SK-N-SH treated with all-trans-retinoic acid at 6 μM for 48 hours (cell line): ENCODE data around the gene STAB2.

Source experiments
- ATAC-seq: fragments of 200-7000 bp; cut with Tn5 transposase; 3 replicates; pipeline ENCODE4 v1.9.1; 2020; ENCODE audit warnings: mild to moderate bottlenecking, moderate library complexity
- ARNTL ChIP-seq: fragments of 450-650 bp; formaldehyde crosslinking; IDR thresholded peaks from 2 replicates; pipeline ENCODE4 v1.5.0; 2020; ENCODE audit warnings: low read depth, mild to moderate bottlenecking, moderate library complexity, borderline replicate concordance
- BACH2 ChIP-seq: fragments of 250-450 bp; sonication (Bioruptor Pico); IDR thresholded peaks from 2 replicates; pipeline ENCODE4 v1.9.0; 2021; ENCODE audit warnings: mild to moderate bottlenecking, borderline replicate concordance
- CSRNP3 ChIP-seq: fragments of 250-450 bp; sonication (Bioruptor Pico); IDR thresholded peaks from 2 replicates; pipeline ENCODE4 v1.5.1; 2021; ENCODE audit warnings: mild to moderate bottlenecking, moderate library complexity
- ISL1 ChIP-seq: fragments of 250-450 bp; sonication (Bioruptor Pico); IDR thresholded peaks from 2 replicates; pipeline ENCODE4 v2.1.2; 2022; ENCODE audit warnings: mild to moderate bottlenecking, moderate library complexity
- OSR1 ChIP-seq: fragments of 250-450 bp; sonication (Bioruptor Pico); IDR thresholded peaks from 2 replicates; pipeline ENCODE4 v1.8.0; 2022; ENCODE audit warnings: moderate library complexity, mild to moderate bottlenecking, inconsistent platforms
- PATZ1 ChIP-seq: fragments of 250-450 bp; sonication (Bioruptor Pico); IDR thresholded peaks from 2 replicates; pipeline ENCODE4 v1.8.0; 2020; ENCODE audit warnings: mild to moderate bottlenecking, moderate library complexity, borderline replicate concordance
- RARB ChIP-seq: fragments of 250-450 bp; sonication (Bioruptor Pico); IDR thresholded peaks from 2 replicates; pipeline ENCODE4 v1.8.0; 2021; ENCODE audit warnings: mild to moderate bottlenecking, moderate library complexity
- TCF4 ChIP-seq: fragments of 250-450 bp; sonication (Bioruptor Pico); IDR thresholded peaks from 2 replicates; pipeline ENCODE4 v1.8.0; 2021; ENCODE audit warnings: mild to moderate bottlenecking, moderate library complexity, borderline replicate concordance
- TOX ChIP-seq: fragments of 250-450 bp; sonication (Bioruptor Pico); IDR thresholded peaks from 2 replicates; pipeline ENCODE4 v1.8.0; 2021; ENCODE audit warnings: mild to moderate bottlenecking, moderate library complexity, borderline replicate concordance
- ZNF565 ChIP-seq: fragments of 450-650 bp; formaldehyde crosslinking; conservative IDR thresholded peaks from 2 replicates; pipeline ENCODE4 v1.5.0; 2020; ENCODE audit warnings: low read depth, mild to moderate bottlenecking, moderate library complexity
- ZNF8 ChIP-seq: fragments of 450-650 bp; formaldehyde crosslinking; IDR thresholded peaks from 2 replicates; pipeline ENCODE4 v1.5.0; 2020; ENCODE audit warnings: mild to moderate bottlenecking, moderate library complexity

The STAB2 gene

GRCh38 chr12:103813949-103814348 is 226.9 kb downstream of the STAB2 start:
- TF ChIP-seq PATZ1 (CRISPR knock-in tag) (no peak), TOX (CRISPR knock-in tag) (no peak), TCF4 (no peak), BACH2 (no peak), RARB (CRISPR knock-in tag) (no peak), ARNTL (CRISPR knock-in tag) (no peak), ISL1 (CRISPR knock-in tag) (no peak), CSRNP3 (CRISPR knock-in tag) (no peak), ZNF8 (CRISPR knock-in tag) (no peak), ZNF565 (no peak), OSR1 (CRISPR knock-in tag) (no peak)
- peak; percentile 29 for ATAC-seq

- ATAC-seq, result peak; percentile 70
- TF ChIP-seq ISL1 (CRISPR knock-in tag) (peak; percentile 95), PATZ1 (CRISPR knock-in tag) (no peak), BACH2 (no peak)
- TF ChIP-seq, all 23 proteins: peak for 1
These were observed 227.4 kb downstream of the STAB2 start for GRCh38 chr12:103814436-103814835.
